OCI-M2 (cell line): ENCODE results near the gene RGS21.

Experiments
- DNase-seq: peaks from one replicate; lab custom pipeline; 2025; ENCODE audit not compliant: unreplicated experiment; lab: John Stamatoyannopoulos, UW

Gene RGS21

GRCh38 chr1:192378276-192378675, 61.5 kb downstream of the RGS21 start:
- DNase-seq, result no peak

DNA sequence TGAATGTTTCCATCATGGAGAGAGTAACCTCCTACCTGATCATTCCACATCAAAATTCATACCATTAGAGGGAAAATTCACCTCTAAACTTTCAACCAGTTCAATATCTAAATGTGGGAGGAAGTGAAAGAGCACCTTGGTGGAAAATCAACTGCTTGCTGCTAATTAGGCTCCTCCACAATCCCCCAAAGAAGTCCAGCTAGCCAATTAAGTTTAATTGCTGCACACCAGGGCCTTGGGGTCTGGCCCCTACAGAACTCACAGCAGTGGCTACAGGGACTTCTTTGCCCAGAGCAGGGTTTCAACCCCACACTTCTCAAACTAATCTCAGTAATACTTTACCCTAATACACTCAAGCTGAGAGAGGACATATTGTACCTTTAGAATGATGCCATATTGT, 62.1 kb downstream of the RGS21 start:
- DNase-seq, result no peak

DNA sequence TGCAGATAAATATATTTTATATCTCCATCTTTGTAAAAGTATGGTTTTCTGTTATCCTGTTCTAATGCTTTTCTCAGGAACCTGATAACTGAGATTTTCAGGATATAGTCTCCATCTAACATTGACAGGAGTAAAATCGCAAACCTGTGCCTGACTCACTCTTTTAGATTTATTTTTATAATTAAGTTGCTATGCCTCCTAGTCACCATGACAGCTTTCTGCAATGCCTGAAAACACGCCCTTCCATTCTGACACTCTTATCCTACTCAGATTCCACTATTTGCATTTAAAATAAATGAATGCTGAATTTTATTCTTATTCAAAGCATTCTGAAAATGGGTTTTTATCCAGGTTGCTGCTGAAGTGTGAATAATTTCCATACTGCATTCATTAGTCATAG, 62.8 kb downstream of the RGS21 start:
- DNase-seq, result no peak

DNA sequence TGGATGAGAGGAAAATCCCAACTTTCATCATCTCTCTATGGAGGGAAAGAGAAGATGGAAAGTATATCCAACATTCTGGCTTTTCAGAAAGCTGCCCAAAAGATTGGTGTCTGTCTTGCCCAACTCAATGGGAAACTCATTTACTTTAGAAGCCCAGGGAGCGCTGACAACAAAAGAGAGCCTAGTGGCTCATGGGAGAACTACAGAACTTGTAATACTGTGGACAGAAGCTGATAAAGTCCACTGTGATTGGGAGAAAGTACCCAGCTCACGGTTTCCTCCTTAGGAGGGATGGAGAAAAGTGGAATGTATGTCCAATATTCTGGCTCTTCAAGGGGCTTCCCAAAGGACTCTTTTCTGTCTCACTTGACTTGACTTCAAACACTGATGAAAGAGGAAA, 66.0 kb downstream of the RGS21 start:
- DNase-seq, result no peak

GRCh38 chr1:192386051-192386650, 69.4 kb downstream of the RGS21 start:
- DNase-seq, result no peak

- DNase-seq, result no peak
Observed at GRCh38 chr1:192395211-192395610, 78.4 kb downstream of the RGS21 start.

DNA sequence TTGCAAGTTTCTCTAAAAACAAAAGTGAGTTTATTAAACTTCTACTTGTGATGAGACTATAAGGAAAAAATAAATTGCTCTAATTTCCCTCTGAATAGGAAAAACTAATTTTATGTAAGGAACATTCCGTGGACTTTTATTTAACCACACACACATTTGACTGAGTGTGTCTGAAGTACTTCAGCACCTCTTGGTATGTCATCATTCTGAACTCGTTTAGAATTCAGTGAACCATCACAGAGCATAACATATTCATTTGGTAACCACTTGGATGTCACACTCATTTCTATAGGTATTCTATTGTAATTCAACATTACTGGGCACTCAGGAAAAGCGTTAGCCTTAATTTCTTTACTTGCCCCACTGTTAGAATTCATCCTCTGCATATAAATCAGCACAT, 79.1 kb downstream of the RGS21 start:
- DNase-seq, result no peak

DNA sequence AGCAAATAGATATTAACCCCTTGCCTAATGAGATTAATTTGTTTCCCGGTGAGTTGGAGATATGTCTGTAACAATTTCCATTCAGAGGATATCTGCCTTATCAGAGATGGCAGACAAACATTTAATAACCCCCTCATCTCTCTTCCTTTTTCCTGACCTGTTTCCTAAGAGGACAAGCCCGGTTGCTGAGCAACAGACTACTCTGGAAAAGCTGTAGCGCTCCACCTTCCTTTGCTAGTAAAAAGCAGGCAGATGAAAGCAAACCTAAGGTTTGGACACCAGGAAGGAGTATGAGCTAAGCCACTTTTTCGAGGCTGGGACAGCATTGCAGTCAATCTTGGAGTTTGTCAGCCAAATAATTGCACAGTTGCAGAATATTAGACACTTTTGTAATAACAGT, 82.4 kb downstream of the RGS21 start:
- DNase-seq, result no peak

- DNase-seq, result no peak
Observed at GRCh38 chr1:192401825-192402224, 85.0 kb downstream of the RGS21 start.

DNA sequence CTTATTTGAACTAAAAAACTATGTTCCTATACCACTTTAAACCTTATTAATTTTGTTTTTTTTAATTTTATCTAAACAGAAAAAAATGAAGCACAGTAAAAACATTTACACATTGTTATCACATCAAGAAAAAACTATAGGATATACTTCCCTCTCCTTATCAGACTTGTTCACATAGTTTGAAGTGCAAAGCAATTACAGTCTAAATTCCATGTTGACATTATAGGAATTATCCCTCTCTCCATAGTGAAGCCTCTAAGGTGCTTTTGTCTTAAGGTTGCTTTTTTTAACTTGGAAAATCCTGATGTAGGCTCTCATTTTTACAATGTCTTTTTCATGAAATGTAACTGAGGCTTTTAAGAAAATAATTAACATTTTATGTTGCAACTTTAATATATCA, 85.8 kb downstream of the RGS21 start:
- no peak for DNase-seq

DNA sequence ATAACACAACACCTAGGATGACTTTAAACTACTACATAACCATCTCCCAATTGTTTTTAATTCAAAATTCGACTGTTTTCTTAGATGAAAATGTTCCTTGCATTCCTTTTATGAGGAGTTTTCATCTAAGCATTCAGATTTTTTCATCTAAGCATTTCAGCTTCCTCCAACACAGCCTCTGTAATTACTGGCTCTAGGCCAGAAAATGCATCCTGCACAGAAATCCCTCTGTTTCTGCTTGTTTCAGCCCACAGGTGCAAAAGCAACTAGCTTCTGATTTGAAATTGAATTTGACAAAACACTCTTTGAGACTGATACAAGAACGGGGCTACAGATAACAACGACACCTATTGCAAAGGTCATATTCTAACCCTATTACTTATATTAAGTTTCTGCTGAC, 90.4 kb downstream of the RGS21 start:
- DNase-seq, result no peak
